Measurements from ENCODE around the gene REL. TPM values are rescaled to one million over a fixed set of nuclear protein-coding genes. Genes with fewer than 3 reads are reported as not detected.

Gene REL
- total and polyA plus RNA-seq, 4 donors = 3.4 to 37.0 (median 18.9) TPM

DNA sequence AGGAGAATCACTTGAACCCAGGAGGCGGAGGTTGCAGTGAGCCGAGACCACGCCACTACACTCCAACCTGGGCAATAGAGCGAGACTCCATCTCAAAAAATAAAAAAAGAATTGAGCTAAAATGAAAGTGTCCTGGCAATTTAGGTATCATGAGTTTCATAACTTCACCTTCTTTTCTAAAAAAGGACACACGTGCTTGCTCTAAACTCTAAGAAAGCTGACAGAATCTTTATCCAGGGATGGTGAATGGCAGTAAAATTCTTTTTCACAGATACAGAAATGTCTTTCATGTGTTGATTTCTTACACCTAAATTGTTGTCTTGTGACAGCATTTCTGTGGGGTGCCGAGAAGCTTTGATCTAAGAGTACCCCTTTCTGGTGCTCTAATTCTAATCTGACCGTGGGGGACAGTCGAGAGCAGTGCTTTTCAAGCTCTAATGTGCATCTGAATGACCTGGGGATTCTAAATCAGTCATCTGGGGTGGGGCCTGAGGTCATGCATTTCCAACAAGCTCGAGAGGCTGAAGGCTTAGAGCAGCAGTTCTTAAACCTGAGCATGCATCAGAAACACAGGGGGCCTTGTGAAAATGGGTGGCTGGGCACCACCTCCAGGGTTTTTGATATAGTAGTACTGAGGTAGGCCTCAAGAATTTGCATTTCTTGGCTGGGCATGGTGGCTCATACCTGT is 42.1 kb upstream of the REL start:
- no peaks in the 10 kb centered on the region for H3K27me3 ChIP-seq (ENCODE audit: control insufficient read depth in 3 of 3, insufficient read depth in 3 of 3, low read length in 2 of 3)
- H3K4me3 ChIP-seq = no peak overlapping the region
- H3K36me3 ChIP-seq (ENCODE audit: control insufficient read depth in 4 of 4, insufficient read depth in 4 of 4, low read length in 4 of 4) = no peaks in the 10 kb centered on the region
- DNase-seq = no peak
- no peak overlapping the region for H3K9ac ChIP-seq (ENCODE audit: insufficient read depth in 1 of 2, low read length in 2 of 2)
- ATAC-seq (ENCODE audit: insufficient read depth, low FRiP score) = no peak
- 92 to 93% methylated on average over 9 of the region's 9 CpGs for WGBS, 2 donors
- no peak overlapping the region for H3K27ac ChIP-seq (ENCODE audit: low read depth in 1 of 2, low read length in 1 of 2)
- TF ChIP-seq, protein P1, sequence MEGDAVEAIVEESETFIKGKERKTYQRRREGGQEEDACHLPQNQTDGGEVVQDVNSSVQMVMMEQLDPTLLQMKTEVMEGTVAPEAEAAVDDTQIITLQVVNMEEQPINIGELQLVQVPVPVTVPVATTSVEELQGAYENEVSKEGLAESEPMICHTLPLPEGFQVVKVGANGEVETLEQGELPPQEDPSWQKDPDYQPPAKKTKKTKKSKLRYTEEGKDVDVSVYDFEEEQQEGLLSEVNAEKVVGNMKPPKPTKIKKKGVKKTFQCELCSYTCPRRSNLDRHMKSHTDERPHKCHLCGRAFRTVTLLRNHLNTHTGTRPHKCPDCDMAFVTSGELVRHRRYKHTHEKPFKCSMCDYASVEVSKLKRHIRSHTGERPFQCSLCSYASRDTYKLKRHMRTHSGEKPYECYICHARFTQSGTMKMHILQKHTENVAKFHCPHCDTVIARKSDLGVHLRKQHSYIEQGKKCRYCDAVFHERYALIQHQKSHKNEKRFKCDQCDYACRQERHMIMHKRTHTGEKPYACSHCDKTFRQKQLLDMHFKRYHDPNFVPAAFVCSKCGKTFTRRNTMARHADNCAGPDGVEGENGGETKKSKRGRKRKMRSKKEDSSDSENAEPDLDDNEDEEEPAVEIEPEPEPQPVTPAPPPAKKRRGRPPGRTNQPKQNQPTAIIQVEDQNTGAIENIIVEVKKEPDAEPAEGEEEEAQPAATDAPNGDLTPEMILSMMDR (IDR thresholded peaks at IDR 0.05; ENCODE audit: control extremely low read depth, extremely low read depth) = no peak
- H3K4me1 ChIP-seq (ENCODE audit: control insufficient read depth in 5 of 5, insufficient read depth in 5 of 5, low read length in 5 of 5) = no peaks in the 10 kb centered on the region
- no peaks in the 10 kb centered on the region for H3K9me3 ChIP-seq (ENCODE audit: control insufficient read depth in 4 of 4, insufficient read depth in 3 of 4, low read length in 3 of 4)

DNA sequence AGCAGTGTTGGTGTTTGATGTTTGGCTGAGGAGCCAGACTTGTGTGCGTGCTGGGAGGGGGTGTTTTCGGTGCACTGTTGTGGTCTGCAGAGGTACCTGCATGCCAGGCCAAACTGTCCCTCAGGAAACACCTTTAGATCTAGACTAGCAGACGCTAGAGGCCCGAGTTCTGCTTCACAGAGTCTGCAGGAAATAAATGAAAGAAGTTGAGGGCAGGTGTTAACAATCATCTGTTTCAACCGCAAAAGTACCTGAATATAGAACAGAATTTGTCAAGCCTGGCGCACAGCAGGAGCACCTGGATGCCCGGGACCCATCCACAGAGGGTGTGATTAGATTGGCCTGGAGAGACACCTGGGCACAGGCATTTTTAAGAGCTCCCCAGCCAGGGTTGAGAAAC is 40.5 kb upstream of the REL start:
- H3K9ac ChIP-seq (ENCODE audit: insufficient read depth in 1 of 2, low read length in 2 of 2) = no peak overlapping the region
- ATAC-seq (ENCODE audit: insufficient read depth, low FRiP score) = no peak
- no peaks in the 10 kb centered on the region for H3K36me3 ChIP-seq (ENCODE audit: control insufficient read depth in 4 of 4, insufficient read depth in 4 of 4, low read length in 4 of 4)

DNA sequence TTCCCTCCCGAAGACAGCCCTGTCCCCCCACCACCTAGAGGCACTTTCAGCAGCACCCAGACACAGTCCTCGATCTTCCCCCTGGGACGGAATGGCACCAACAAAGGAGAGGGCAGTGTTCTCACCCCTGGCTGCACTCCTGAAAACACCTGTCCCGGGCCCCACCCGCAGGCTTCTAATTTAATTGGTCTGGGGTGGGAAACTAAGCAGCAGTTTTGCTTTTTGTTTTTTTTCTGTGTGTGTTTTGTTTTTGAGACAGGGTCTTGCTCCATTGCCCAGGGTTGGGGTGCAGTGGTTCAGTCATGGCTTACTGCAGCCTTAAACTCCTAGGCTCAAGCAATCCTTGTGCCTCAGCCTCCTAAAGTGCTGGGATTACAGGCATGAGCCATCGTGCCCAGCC is 38.4 kb upstream of the REL start:
- no peak overlapping the region for H3K4me3 ChIP-seq
- H3K27ac ChIP-seq (ENCODE audit: low read depth in 1 of 2, low read length in 1 of 2) = no peak overlapping the region
- no peak for DNase-seq
- WGBS, 2 donors = 88 to 93% methylated on average over 6 of the region's 6 CpGs
- no peaks in the 10 kb centered on the region for H3K9me3 ChIP-seq (ENCODE audit: control insufficient read depth in 4 of 4, insufficient read depth in 3 of 4, low read length in 3 of 4)
- ATAC-seq (ENCODE audit: insufficient read depth, low FRiP score) = no peak
- TF ChIP-seq, protein P1 (IDR thresholded peaks at IDR 0.05; ENCODE audit: control extremely low read depth, extremely low read depth) = no peak
- H3K36me3 ChIP-seq (ENCODE audit: control insufficient read depth in 4 of 4, insufficient read depth in 4 of 4, low read length in 4 of 4) = no peaks in the 10 kb centered on the region
- no peaks in the 10 kb centered on the region for H3K27me3 ChIP-seq (ENCODE audit: control insufficient read depth in 3 of 3, insufficient read depth in 3 of 3, low read length in 2 of 3)
- H3K4me1 ChIP-seq (ENCODE audit: control insufficient read depth in 5 of 5, insufficient read depth in 5 of 5, low read length in 5 of 5) = no peaks in the 10 kb centered on the region
- H3K9ac ChIP-seq (ENCODE audit: insufficient read depth in 1 of 2, low read length in 2 of 2) = no peak overlapping the region

More for the DNA sequence above, 40.5 kb upstream of the REL start:
- 39 to 65% methylated on average over 7 of the region's 7 CpGs for WGBS, 2 donors
- no peaks in the 10 kb centered on the region for H3K4me1 ChIP-seq (ENCODE audit: control insufficient read depth in 5 of 5, insufficient read depth in 5 of 5, low read length in 5 of 5)
- H3K27me3 ChIP-seq (ENCODE audit: control insufficient read depth in 3 of 3, insufficient read depth in 3 of 3, low read length in 2 of 3) = no peaks in the 10 kb centered on the region
- no peak for DNase-seq
- no peak overlapping the region for H3K27ac ChIP-seq (ENCODE audit: low read depth in 1 of 2, low read length in 1 of 2)
- TF ChIP-seq, protein P1 (IDR thresholded peaks at IDR 0.05; ENCODE audit: control extremely low read depth, extremely low read depth) = no peak
- no peaks in the 10 kb centered on the region for H3K9me3 ChIP-seq (ENCODE audit: control insufficient read depth in 4 of 4, insufficient read depth in 3 of 4, low read length in 3 of 4)
- no peak overlapping the region for H3K4me3 ChIP-seq

DNA sequence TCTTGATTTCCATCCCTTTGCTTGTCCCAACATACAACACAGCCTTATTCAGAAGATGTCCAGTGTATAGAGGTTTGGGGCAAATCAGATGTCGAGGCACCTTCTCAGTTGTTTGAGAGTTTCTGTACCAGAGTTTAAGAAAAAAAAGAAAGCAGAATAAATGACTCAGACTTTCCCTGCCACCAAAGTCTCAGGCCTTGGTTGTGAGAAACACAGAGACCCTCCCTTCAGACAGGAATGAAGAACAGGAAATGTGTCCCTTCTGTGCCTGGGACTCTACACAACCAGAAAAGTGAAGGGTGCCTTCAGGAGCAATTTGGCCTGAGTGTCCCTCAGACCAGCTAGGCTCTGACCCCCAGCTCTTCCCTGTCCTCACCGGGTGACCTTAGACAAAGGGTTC is 37.3 kb upstream of the REL start:
- Histone ChIP-seq H3K4me1 (ENCODE audit: control insufficient read depth in 5 of 5, insufficient read depth in 5 of 5, low read length in 5 of 5) (no peaks in the 10 kb centered on the region), H3K9me3 (ENCODE audit: control insufficient read depth in 4 of 4, insufficient read depth in 3 of 4, low read length in 3 of 4) (no peaks in the 10 kb centered on the region), H3K36me3 (ENCODE audit: control insufficient read depth in 4 of 4, insufficient read depth in 4 of 4, low read length in 4 of 4) (no peaks in the 10 kb centered on the region), H3K27me3 (ENCODE audit: control insufficient read depth in 3 of 3, insufficient read depth in 3 of 3, low read length in 2 of 3) (no peaks in the 10 kb centered on the region), H3K4me3 (no peak overlapping the region), H3K27ac (ENCODE audit: low read depth in 1 of 2, low read length in 1 of 2) (no peak overlapping the region), H3K9ac (ENCODE audit: insufficient read depth in 1 of 2, low read length in 2 of 2) (no peak overlapping the region)
- 88 to 94% methylated on average over 2 of the region's 2 CpGs for WGBS, 2 donors
- no peak for DNase-seq
- TF ChIP-seq, protein P1 (IDR thresholded peaks at IDR 0.05; ENCODE audit: control extremely low read depth, extremely low read depth) = no peak
- no peak for ATAC-seq (ENCODE audit: insufficient read depth, low FRiP score)
